SK-N-SH (cell line): ENCODE measurements around the gene DVL1. TPM values are rescaled to one million over a fixed set of nuclear protein-coding genes. Genes with fewer than 3 reads are reported as not detected.

ENCODE experiments used
- CTCF ChIA-PET: fragments of 300-600, 350-600 bp; formaldehyde crosslinking; extraction: SDS; loops from one replicate; lab custom pipeline; 2021; lab: Yijun Ruan, JAX
- POLR2A ChIA-PET: fragments of 350-600 bp; sonication (Branson Sonifier 250); formaldehyde crosslinking; extraction: SDS; loops from one replicate; lab custom pipeline; 2020; ENCODE audit warnings: antibody characterized with exemption, inconsistent platforms; lab: Yijun Ruan, JAX
- DNase-seq: peaks from one replicate; pipeline ENCODE4 v3.0.0; 2012
- H2AFZ ChIP-seq: fragments of 200-600 bp; sonication (generic); 2 replicates; pipeline ENCODE4 v1.8.1; 2016; ENCODE audit warnings: antibody characterized with exemption, mild to moderate bottlenecking, low read depth
- H3F3A ChIP-seq: fragments of 200-600 bp; sonication (generic); replicated peaks from 2 replicates; pipeline ENCODE3; 2016; ENCODE audit warnings: antibody characterized with exemption, mild to moderate bottlenecking; ENCODE audit not compliant: insufficient read depth
- H3K27ac ChIP-seq, 2 experiments: fragments of 200-500 bp in 1 of 2; fragments of 200-600 bp in 1 of 2; sonication (Bioruptor generic) in 1 of 2; sonication (generic), shearing (Covaris generic) in 1 of 2; 2 replicates each; pipeline versions ENCODE4 v1.5.1 to v1.6.1; 2014 to 2016; ENCODE audit warnings: low read depth in 2 of 2, inconsistent platforms in 1 of 2, low read length in 1 of 2, mild to moderate bottlenecking in 1 of 2, mixed read lengths in 1 of 2
- H3K27me3 ChIP-seq: fragments of 200-600 bp; sonication (generic), shearing (Covaris generic); 2 replicates; pipeline ENCODE4 v1.6.1; 2016; ENCODE audit warnings: mixed run types; ENCODE audit not compliant: insufficient read depth
- H3K36me3 ChIP-seq, 2 experiments: fragments of 200-500 bp in 1 of 2; fragments of 200-600 bp in 1 of 2; sonication (Bioruptor generic) in 1 of 2; sonication (generic) in 1 of 2; replicated peaks in 1 of 2; 2 replicates each; pipeline versions ENCODE3 to v1.5.1; 2014 to 2016; ENCODE audit warnings: low read length in 1 of 2, mild to moderate bottlenecking in 1 of 2; ENCODE audit not compliant: insufficient read depth in 2 of 2, control insufficient read depth in 1 of 2
- H3K4me1 ChIP-seq, 2 experiments: fragments of 200-500 bp in 1 of 2; fragments of 200-600 bp in 1 of 2; sonication (Bioruptor generic) in 1 of 2; sonication (generic), shearing (Covaris generic) in 1 of 2; 2 replicates each; pipeline versions ENCODE4 v1.5.1 to v1.6.1; 2014 to 2016; ENCODE audit warnings: low read depth in 1 of 2, low read length in 1 of 2, mixed run types in 1 of 2; ENCODE audit not compliant: insufficient read depth in 2 of 2, control insufficient read depth in 1 of 2
- H3K4me2 ChIP-seq: fragments of 200-600 bp; sonication (generic), shearing (Covaris generic); 2 replicates; pipeline ENCODE4 v1.6.1; 2017; ENCODE audit warnings: mixed run types
- H3K4me3 ChIP-seq, 2 experiments: fragments of 200-500 bp in 1 of 2; fragments of 200-600 bp in 1 of 2; sonication (Bioruptor generic) in 1 of 2; sonication (generic), shearing (Covaris generic) in 1 of 2; 2 replicates each; pipeline versions ENCODE4 v1.5.1 to v1.8.1; 2014 to 2016; ENCODE audit warnings: low read depth in 2 of 2, inconsistent platforms in 1 of 2, low read length in 1 of 2, mild to moderate bottlenecking in 1 of 2, mixed read lengths in 1 of 2, moderate library complexity in 1 of 2
- H3K79me2 ChIP-seq: fragments of 200-600 bp; sonication (generic); 2 replicates; pipeline ENCODE4 v1.8.1; 2017; ENCODE audit warnings: mild to moderate bottlenecking; ENCODE audit not compliant: insufficient read depth
- H3K9ac ChIP-seq: fragments of 200-600 bp; sonication (generic); 2 replicates; pipeline ENCODE4 v1.6.1; 2017; ENCODE audit warnings: mixed run types
- H3K9me2 ChIP-seq: fragments of 200-600 bp; sonication (generic); 2 replicates; pipeline ENCODE4 v1.6.1; 2017; ENCODE audit warnings: mixed run types
- H3K9me3 ChIP-seq: fragments of 200-600 bp; sonication (generic); 2 replicates; pipeline ENCODE4 v1.6.1; 2017; ENCODE audit warnings: mixed run types, mild to moderate bottlenecking, moderate library complexity
- H4K20me1 ChIP-seq: fragments of 200-600 bp; sonication (generic); 2 replicates; pipeline ENCODE4 v1.6.1; 2017; ENCODE audit warnings: mild to moderate bottlenecking, mixed run types; ENCODE audit not compliant: insufficient read depth
- IRF3 ChIP-seq: fragments of 150-350 bp; IDR thresholded peaks from 2 replicates; pipeline ENCODE4 v1.6.1; 2016; ENCODE audit warnings: mild to moderate bottlenecking, low read depth, low read length
- NFIC ChIP-seq: IDR thresholded peaks from 2 replicates; pipeline ENCODE4 v1.4.0; 2012; ENCODE audit warnings: borderline replicate concordance
- USF1 ChIP-seq: IDR thresholded peaks from 2 replicates; pipeline ENCODE4 v1.4.0; 2012; ENCODE audit warnings: low read depth, borderline replicate concordance
- WGBS: methylation state at CpG from one replicate; pipeline ENCODE4 v1.1.6; 2017; ENCODE audit warnings: low lambda C conversion rate; 5-methylcytosine and 5-hydroxymethylcytosine counted together
- polyA plus RNA-seq, 3 experiments: library from polyadenylated mRNA; depleted of rRNA; stranded (reverse); fragments of >200 nt; gene quantifications; 2 replicates each; pipeline ENCODE4 v1.2.3, GENCODE V29; 2012
- TF ChIP-seq, protein P1 (sequence below): IDR thresholded peaks from 2 replicates; pipeline ENCODE4 v1.6.1; 2012; ENCODE audit warnings: mild to moderate bottlenecking, low read depth, low read length, moderate library complexity
- TF ChIP-seq, protein P2 (sequence below): IDR thresholded peaks from 2 replicates; pipeline ENCODE4; 2012

The DVL1 gene
- polyA plus RNA-seq, 1 of the 3 experiments (the other 2 are of a cell fraction): 32.0 TPM

GRCh38 chr1:1334835-1335234 lies 14.4 kb downstream of the DVL1 start:
- H3K36me3 ChIP-seq: peaks cover 0 to 17% of the 10 kb centered on the region in 2 experiments
- no peaks in the 10 kb centered on the region for H3K27me3 ChIP-seq
- no peaks in the 10 kb centered on the region for H4K20me1 ChIP-seq
- TF ChIP-seq NFIC (no peak), IRF3 (no peak)
- TF ChIP-seq, protein P1, sequence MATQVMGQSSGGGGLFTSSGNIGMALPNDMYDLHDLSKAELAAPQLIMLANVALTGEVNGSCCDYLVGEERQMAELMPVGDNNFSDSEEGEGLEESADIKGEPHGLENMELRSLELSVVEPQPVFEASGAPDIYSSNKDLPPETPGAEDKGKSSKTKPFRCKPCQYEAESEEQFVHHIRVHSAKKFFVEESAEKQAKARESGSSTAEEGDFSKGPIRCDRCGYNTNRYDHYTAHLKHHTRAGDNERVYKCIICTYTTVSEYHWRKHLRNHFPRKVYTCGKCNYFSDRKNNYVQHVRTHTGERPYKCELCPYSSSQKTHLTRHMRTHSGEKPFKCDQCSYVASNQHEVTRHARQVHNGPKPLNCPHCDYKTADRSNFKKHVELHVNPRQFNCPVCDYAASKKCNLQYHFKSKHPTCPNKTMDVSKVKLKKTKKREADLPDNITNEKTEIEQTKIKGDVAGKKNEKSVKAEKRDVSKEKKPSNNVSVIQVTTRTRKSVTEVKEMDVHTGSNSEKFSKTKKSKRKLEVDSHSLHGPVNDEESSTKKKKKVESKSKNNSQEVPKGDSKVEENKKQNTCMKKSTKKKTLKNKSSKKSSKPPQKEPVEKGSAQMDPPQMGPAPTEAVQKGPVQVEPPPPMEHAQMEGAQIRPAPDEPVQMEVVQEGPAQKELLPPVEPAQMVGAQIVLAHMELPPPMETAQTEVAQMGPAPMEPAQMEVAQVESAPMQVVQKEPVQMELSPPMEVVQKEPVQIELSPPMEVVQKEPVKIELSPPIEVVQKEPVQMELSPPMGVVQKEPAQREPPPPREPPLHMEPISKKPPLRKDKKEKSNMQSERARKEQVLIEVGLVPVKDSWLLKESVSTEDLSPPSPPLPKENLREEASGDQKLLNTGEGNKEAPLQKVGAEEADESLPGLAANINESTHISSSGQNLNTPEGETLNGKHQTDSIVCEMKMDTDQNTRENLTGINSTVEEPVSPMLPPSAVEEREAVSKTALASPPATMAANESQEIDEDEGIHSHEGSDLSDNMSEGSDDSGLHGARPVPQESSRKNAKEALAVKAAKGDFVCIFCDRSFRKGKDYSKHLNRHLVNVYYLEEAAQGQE: peak; percentile 94
- no peak overlapping the region for H3K27ac ChIP-seq
- peaks cover 0 to 15% of the 10 kb centered on the region in 2 experiments; a peak in 1 of 4 replicates for H3K4me1 ChIP-seq
- no peaks in the 10 kb centered on the region for H3F3A ChIP-seq
- DNase-seq: no peak
- ChIA-PET POLR2A (no interaction called here), CTCF (interaction anchor here (1.5 to 3.6 kb wide), 2 partner anchors 9 to 30 kb away, joined by 3 to 16 read pairs; no protein-coding TSS in a partner anchor)
- no peaks in the 10 kb centered on the region for H3K9me2 ChIP-seq
- no peaks in the 10 kb centered on the region for H3K9me3 ChIP-seq
- WGBS: 98% methylated on average over 8 of the region's 11 CpGs
- no peak overlapping the region for H3K4me3 ChIP-seq
- no peak overlapping the region for H2AFZ ChIP-seq
- H3K79me2 ChIP-seq: no peaks in the 10 kb centered on the region
- no peak overlapping the region for H3K4me2 ChIP-seq
- no peak overlapping the region for H3K9ac ChIP-seq

GRCh38 chr1:1333551-1334241 lies 15.5 kb downstream of the DVL1 start:
- 88% methylated on average over 14 of the region's 36 CpGs for WGBS
- Histone ChIP-seq H3K9me3 (no peaks in the 10 kb centered on the region), H3K79me2 (no peaks in the 10 kb centered on the region), H3K4me3 (no peak overlapping the region), H3K4me1 (peaks cover 0 to 15% of the 10 kb centered on the region in 2 experiments; a peak in 1 of 4 replicates), H4K20me1 (no peaks in the 10 kb centered on the region), H2AFZ (no peak overlapping the region), H3K27ac (no peak overlapping the region), H3K9me2 (no peaks in the 10 kb centered on the region), H3K9ac (no peak overlapping the region), H3F3A (peaks cover 5% of the 10 kb centered on the region), H3K4me2 (no peak overlapping the region), H3K27me3 (no peaks in the 10 kb centered on the region), H3K36me3 (peaks cover 0 to 14% of the 10 kb centered on the region in 2 experiments)
- ChIA-PET CTCF (interaction anchor here (1.5 to 3.6 kb wide), 2 partner anchors 10 to 29 kb away, joined by 3 to 16 read pairs; no protein-coding TSS in a partner anchor), POLR2A (no interaction called here)
- TF ChIP-seq USF1 (no peak), IRF3 (no peak)
- TF ChIP-seq, protein P2, sequence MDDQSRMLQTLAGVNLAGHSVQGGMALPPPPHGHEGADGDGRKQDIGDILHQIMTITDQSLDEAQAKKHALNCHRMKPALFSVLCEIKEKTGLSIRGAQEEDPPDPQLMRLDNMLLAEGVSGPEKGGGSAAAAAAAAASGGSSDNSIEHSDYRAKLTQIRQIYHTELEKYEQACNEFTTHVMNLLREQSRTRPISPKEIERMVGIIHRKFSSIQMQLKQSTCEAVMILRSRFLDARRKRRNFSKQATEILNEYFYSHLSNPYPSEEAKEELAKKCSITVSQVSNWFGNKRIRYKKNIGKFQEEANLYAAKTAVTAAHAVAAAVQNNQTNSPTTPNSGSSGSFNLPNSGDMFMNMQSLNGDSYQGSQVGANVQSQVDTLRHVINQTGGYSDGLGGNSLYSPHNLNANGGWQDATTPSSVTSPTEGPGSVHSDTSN: 0 out of 2 replicates have a peak, but pooled peaks have one; percentile 3
- no peak for DNase-seq
